ENCODE measurements around the gene DMRTA1.
"Not testable (repeated sequence)": the region's sequence is repeated elsewhere in the genome, so short reads cannot be mapped to it uniquely, and the experiment has no call there.

The DMRTA1 gene

GRCh38 chr9:22463205-22463604 lies 16.6 kb downstream of the DMRTA1 start:
- DNase-seq (ENCODE audit: low read depth) = no peak

GRCh38 chr9:22469928-22470544 lies 23.4 kb downstream of the DMRTA1 start:
- peak; percentile 27 for DNase-seq (ENCODE audit: low read depth)

- DNase-seq (ENCODE audit: low read depth) = no peak
These were observed 34.9 kb downstream of the DMRTA1 start for GRCh38 chr9:22481566-22481965.

GRCh38 chr9:22483528-22484070 lies 37.0 kb downstream of the DMRTA1 start:
- DNase-seq (ENCODE audit: low read depth) = no peak

- not testable (repeated sequence) for DNase-seq (ENCODE audit: low read depth)
These were observed 49.6 kb downstream of the DMRTA1 start for GRCh38 chr9:22496197-22496596.

Data from EH (cell line).